SJCRH30 (cell line): ENCODE measurements around the gene SCARB1. TPM values are rescaled to one million over a fixed set of nuclear protein-coding genes. Genes with fewer than 3 reads are reported as not detected.

Source experiments
- DNase-seq, 2 experiments: peaks; one replicate each; pipeline ENCODE4 v3.0.0-alpha.2; 2015 to 2020
- H3K27ac ChIP-seq: fragments of 250-450 bp; sonication (Bioruptor Pico); 2 replicates; pipeline ENCODE4 v1.5.1; 2020; ENCODE audit warnings: mild to moderate bottlenecking, moderate library complexity
- H3K27me3 ChIP-seq: fragments of 250-450 bp; sonication (Bioruptor Pico); 2 replicates; pipeline ENCODE4 v1.5.1; 2020; ENCODE audit warnings: mild to moderate bottlenecking, moderate library complexity
- H3K36me3 ChIP-seq: fragments of 250-450 bp; sonication (Bioruptor Pico); 2 replicates; pipeline ENCODE4 v1.5.1; 2020; ENCODE audit warnings: mild to moderate bottlenecking, moderate library complexity
- H3K4me1 ChIP-seq: fragments of 250-450 bp; sonication (Bioruptor Pico); 2 replicates; pipeline ENCODE4 v1.5.1; 2020; ENCODE audit warnings: mild to moderate bottlenecking, moderate library complexity
- H3K4me3 ChIP-seq: fragments of 250-450 bp; sonication (Bioruptor Pico); 2 replicates; pipeline ENCODE4 v1.5.1; 2020; ENCODE audit warnings: mild to moderate bottlenecking, moderate library complexity
- H3K9me3 ChIP-seq: fragments of 250-450 bp; sonication (Bioruptor Pico); replicated peaks from 2 replicates; pipeline ENCODE4 v1.5.1; 2020; ENCODE audit warnings: mild to moderate bottlenecking, moderate library complexity
- total RNA-seq: library from RNA; depleted of rRNA; stranded (reverse); fragments of >200 nt; shearing (Covaris generic); gene quantifications from 2 replicates; pipeline ENCODE4 v1.2.3, GENCODE V29; 2014

SCARB1 gene
- total RNA-seq, 1 experiment from 2014 or later = 36.1 TPM

- H3K27me3 ChIP-seq = no peaks in the 10 kb centered on the region
- DNase-seq = peak in 1 of 2 experiments; percentile 56
- no peak overlapping the region for H3K4me3 ChIP-seq
- no peaks in the 10 kb centered on the region for H3K36me3 ChIP-seq
- no peaks in the 10 kb centered on the region for H3K9me3 ChIP-seq
- H3K27ac ChIP-seq = no peak overlapping the region
- H3K4me1 ChIP-seq = no peaks in the 10 kb centered on the region; the same call in 1 of the 2 replicates
Observed at GRCh38 chr12:124847113-124848074, 16.3 kb downstream of the SCARB1 start.

- no peaks in the 10 kb centered on the region for H3K27me3 ChIP-seq
- no peaks in the 10 kb centered on the region; the same call in 1 of the 2 replicates for H3K4me1 ChIP-seq
- no peak overlapping the region for H3K4me3 ChIP-seq
- no peak overlapping the region for H3K27ac ChIP-seq
- H3K36me3 ChIP-seq = no peaks in the 10 kb centered on the region
- DNase-seq = no peak
- H3K9me3 ChIP-seq = no peaks in the 10 kb centered on the region
Observed at GRCh38 chr12:124844411-124845397, 19.0 kb downstream of the SCARB1 start.

- H3K9me3 ChIP-seq = no peaks in the 10 kb centered on the region
- H3K4me3 ChIP-seq = no peak overlapping the region
- H3K27me3 ChIP-seq = no peaks in the 10 kb centered on the region
- H3K27ac ChIP-seq = no peak overlapping the region
- no peaks in the 10 kb centered on the region for H3K36me3 ChIP-seq
- no peak for DNase-seq
- H3K4me1 ChIP-seq = peaks cover 2% of the 10 kb centered on the region
Observed at GRCh38 chr12:124842800-124843510, 20.7 kb downstream of the SCARB1 start.

- Histone ChIP-seq H3K27ac (no peak overlapping the region), H3K4me1 (peaks cover 4% of the 10 kb centered on the region), H3K4me3 (no peak overlapping the region)
Observed at GRCh38 chr12:124842073-124842749, 21.5 kb downstream of the SCARB1 start.

GRCh38 chr12:124841558-124841945, 22.1 kb downstream of the SCARB1 start:
- no peak overlapping the region for H3K27ac ChIP-seq

More at GRCh38 chr12:124842073-124842749, 21.5 kb downstream of the SCARB1 start:
- Histone ChIP-seq H3K9me3 (no peaks in the 10 kb centered on the region), H3K36me3 (no peaks in the 10 kb centered on the region), H3K27me3 (no peaks in the 10 kb centered on the region)
- peak in 1 of 2 experiments; percentile 19 for DNase-seq

GRCh38 chr12:124837958-124838803, 25.5 kb downstream of the SCARB1 start:
- Histone ChIP-seq H3K27me3 (no peaks in the 10 kb centered on the region), H3K4me1 (peaks cover 4% of the 10 kb centered on the region), H3K9me3 (no peaks in the 10 kb centered on the region), H3K4me3 (peak overlapping the region; percentile 2; the same call in 1 of the 2 replicates), H3K27ac (peak overlapping the region; percentile 46), H3K36me3 (no peaks in the 10 kb centered on the region)
- peak; percentile 95 to 97 for DNase-seq

More at GRCh38 chr12:124841558-124841945, 22.1 kb downstream of the SCARB1 start:
- DNase-seq = no peak
- Histone ChIP-seq H3K27me3 (no peaks in the 10 kb centered on the region), H3K4me1 (peaks cover 4% of the 10 kb centered on the region), H3K36me3 (no peaks in the 10 kb centered on the region), H3K4me3 (no peak overlapping the region), H3K9me3 (no peaks in the 10 kb centered on the region)

- DNase-seq = no peak
- no peaks in the 10 kb centered on the region for H3K27me3 ChIP-seq
- no peak overlapping the region for H3K4me3 ChIP-seq
- no peaks in the 10 kb centered on the region for H3K36me3 ChIP-seq
- peaks cover 4% of the 10 kb centered on the region for H3K4me1 ChIP-seq
- no peaks in the 10 kb centered on the region for H3K9me3 ChIP-seq
- H3K27ac ChIP-seq = no peak overlapping the region
Observed at GRCh38 chr12:124837249-124837897, 26.3 kb downstream of the SCARB1 start.

- Histone ChIP-seq H3K27ac (no peak overlapping the region), H3K27me3 (no peaks in the 10 kb centered on the region), H3K4me1 (peaks cover 4% of the 10 kb centered on the region), H3K4me3 (no peak overlapping the region), H3K9me3 (no peaks in the 10 kb centered on the region), H3K36me3 (no peaks in the 10 kb centered on the region)
- no peak for DNase-seq
Observed at GRCh38 chr12:124836759-124837158, 26.9 kb downstream of the SCARB1 start.

GRCh38 chr12:124835656-124836410, 27.8 kb downstream of the SCARB1 start:
- H3K36me3 ChIP-seq = no peaks in the 10 kb centered on the region
- H3K4me3 ChIP-seq = no peak overlapping the region
- no peaks in the 10 kb centered on the region for H3K9me3 ChIP-seq
- no peaks in the 10 kb centered on the region for H3K27me3 ChIP-seq
- peaks cover 4% of the 10 kb centered on the region for H3K4me1 ChIP-seq
- no peak overlapping the region for H3K27ac ChIP-seq
- DNase-seq = no peak

- no peak for DNase-seq
- Histone ChIP-seq H3K4me3 (no peak overlapping the region), H3K4me1 (peaks cover 4% of the 10 kb centered on the region), H3K36me3 (no peaks in the 10 kb centered on the region), H3K27ac (no peak overlapping the region), H3K9me3 (no peaks in the 10 kb centered on the region), H3K27me3 (no peaks in the 10 kb centered on the region)
Observed at GRCh38 chr12:124834822-124835221, 28.8 kb downstream of the SCARB1 start.

GRCh38 chr12:124833693-124834122, 30.0 kb downstream of the SCARB1 start:
- no peak for DNase-seq
- Histone ChIP-seq H3K36me3 (no peaks in the 10 kb centered on the region), H3K4me1 (peaks cover 4% of the 10 kb centered on the region), H3K4me3 (no peak overlapping the region), H3K9me3 (no peaks in the 10 kb centered on the region), H3K27ac (no peak overlapping the region), H3K27me3 (no peaks in the 10 kb centered on the region)

GRCh38 chr12:124832856-124833255, 30.8 kb downstream of the SCARB1 start:
- H3K4me1 ChIP-seq = peaks cover 2% of the 10 kb centered on the region
- no peak overlapping the region for H3K27ac ChIP-seq
- H3K36me3 ChIP-seq = no peaks in the 10 kb centered on the region
- no peaks in the 10 kb centered on the region for H3K9me3 ChIP-seq
- no peak for DNase-seq
- no peaks in the 10 kb centered on the region for H3K27me3 ChIP-seq
- H3K4me3 ChIP-seq = no peak overlapping the region
